Fibroblast of lung (primary cell): Measurements from ENCODE around the gene FREM2. TPM values are rescaled to one million over a fixed set of nuclear protein-coding genes. Genes with fewer than 3 reads are reported as not detected.
A peak's percentile ranks its signal among the peaks of the same experiment; 100 is the strongest.

Experiments used
- DNase-seq, 2 donors: peaks; one replicate each; pipeline versions ENCODE4 v3.0.0 to v3.0.0-alpha.2; 2010; ENCODE audit warnings: low read depth in 2 of 2
- H2AFZ ChIP-seq: 2 replicates; pipeline ENCODE4 v1.5.1; 2012; ENCODE audit warnings: low read length, control low read depth, inconsistent platforms
- H3K27ac ChIP-seq: 2 replicates; pipeline ENCODE4 v1.5.1; 2011; ENCODE audit warnings: low read length, control low read depth; ENCODE audit not compliant: insufficient read depth
- H3K27me3 ChIP-seq: 2 replicates; pipeline ENCODE4 v1.5.1; 2011; ENCODE audit warnings: mild to moderate bottlenecking, low read length; ENCODE audit not compliant: control insufficient read depth, insufficient read depth
- H3K36me3 ChIP-seq: 2 replicates; pipeline ENCODE4 v1.5.1; 2011; ENCODE audit warnings: low read length; ENCODE audit not compliant: control insufficient read depth, insufficient read depth
- H3K4me1 ChIP-seq: 2 replicates; pipeline ENCODE4 v1.5.1; 2011; ENCODE audit warnings: low read length; ENCODE audit not compliant: control insufficient read depth, insufficient read depth; ENCODE audit errors: extremely low read depth
- H3K4me2 ChIP-seq: 2 replicates; pipeline ENCODE4 v1.5.1; 2011; ENCODE audit warnings: low read length, control low read depth; ENCODE audit not compliant: insufficient read depth; ENCODE audit errors: extremely low read depth
- H3K4me3 ChIP-seq, 4 experiments: fragments of 200-600 bp in 1 of 4; sonication (generic) in 1 of 4; replicated peaks in 1 of 4; 2 replicates each; pipeline ENCODE4 v1.5.1; 2011 to 2016; ENCODE audit warnings: low read length in 4 of 4, low read depth in 3 of 4, mild to moderate bottlenecking in 3 of 4, control low read depth in 2 of 4, inconsistent platforms in 1 of 4, mixed read lengths in 1 of 4; ENCODE audit not compliant: insufficient read depth in 1 of 4; ENCODE audit errors: control extremely low read depth in 1 of 4
- H3K79me2 ChIP-seq: 2 replicates; pipeline ENCODE4 v1.5.1; 2012; ENCODE audit warnings: mild to moderate bottlenecking, low read length, inconsistent platforms; ENCODE audit not compliant: control insufficient read depth, insufficient read depth
- H3K9ac ChIP-seq: 2 replicates; pipeline ENCODE4 v1.5.1; 2011; ENCODE audit warnings: mild to moderate bottlenecking, low read length, control low read depth; ENCODE audit not compliant: insufficient read depth
- H3K9me3 ChIP-seq: 2 replicates; pipeline ENCODE4 v1.5.1; 2012; ENCODE audit warnings: low read depth, low read length; ENCODE audit not compliant: control insufficient read depth, insufficient read depth
- H4K20me1 ChIP-seq: 2 replicates; pipeline ENCODE4 v1.5.1; 2011; ENCODE audit warnings: low read length; ENCODE audit not compliant: control insufficient read depth, insufficient read depth; ENCODE audit errors: extremely low read depth
- EZH2 ChIP-seq: IDR thresholded peaks from 2 replicates; pipeline ENCODE4 v1.5.1; 2012; ENCODE audit warnings: low read length, control low read depth, mild to moderate bottlenecking; ENCODE audit errors: missing control alignments
- polyA plus RNA-seq, 2 donors: library from polyadenylated mRNA; depleted of rRNA in 1 of 2; stranded (reverse) in 1 of 2; unstranded in 1 of 2; fragments of >200 nt; gene quantifications; 2 replicates each; pipeline ENCODE4 v1.2.1, GENCODE V29; 2011 to 2012; ENCODE audit warnings: missing spikeins in 1 of 2
- total RNA-seq: library from RNA; depleted of rRNA; stranded (reverse); fragments of >200 nt; gene quantifications from 2 replicates; pipeline ENCODE4 v1.2.1, GENCODE V29; 2014
- TF ChIP-seq, protein P1 (sequence below), 2 donors: IDR thresholded peaks in 1 of 2; conservative IDR thresholded peaks in 1 of 2; 1 replicate in 1 of 2; 2 replicates in 1 of 2; pipeline ENCODE4 v1.5.1; 2011 to 2012; ENCODE audit warnings: low read length in 2 of 2, control low read depth in 1 of 2, inconsistent platforms in 1 of 2, low read depth in 1 of 2, mild to moderate bottlenecking in 1 of 2

Gene FREM2
- total and polyA plus RNA-seq, 2 donors (not counting 1 experiment from before 2014, with no cell fraction given), result under 0.01 TPM

DNA sequence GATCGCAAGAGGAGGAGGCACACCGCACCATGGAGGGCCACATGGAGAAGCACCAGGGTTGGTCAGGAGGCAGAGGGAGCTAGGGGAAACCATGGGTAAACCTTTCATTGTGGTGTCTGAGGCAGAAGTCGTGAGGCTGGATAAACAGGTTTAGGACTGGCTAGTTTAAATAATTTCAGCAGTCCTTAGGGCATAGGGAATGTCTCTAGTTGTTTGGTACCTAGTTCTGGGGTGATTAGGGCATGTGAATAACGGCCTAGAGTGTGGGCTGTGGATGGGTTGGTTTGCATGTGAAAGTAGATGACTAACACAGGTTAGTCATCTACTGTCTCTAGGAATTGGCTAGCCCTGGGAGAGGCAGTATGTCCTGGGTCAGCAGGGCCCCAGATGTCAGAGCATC lies 201.4 kb downstream of the FREM2 start:
- no peaks in the 10 kb centered on the region for H3K36me3 ChIP-seq
- peak; percentile 15 to 79 for DNase-seq

DNA sequence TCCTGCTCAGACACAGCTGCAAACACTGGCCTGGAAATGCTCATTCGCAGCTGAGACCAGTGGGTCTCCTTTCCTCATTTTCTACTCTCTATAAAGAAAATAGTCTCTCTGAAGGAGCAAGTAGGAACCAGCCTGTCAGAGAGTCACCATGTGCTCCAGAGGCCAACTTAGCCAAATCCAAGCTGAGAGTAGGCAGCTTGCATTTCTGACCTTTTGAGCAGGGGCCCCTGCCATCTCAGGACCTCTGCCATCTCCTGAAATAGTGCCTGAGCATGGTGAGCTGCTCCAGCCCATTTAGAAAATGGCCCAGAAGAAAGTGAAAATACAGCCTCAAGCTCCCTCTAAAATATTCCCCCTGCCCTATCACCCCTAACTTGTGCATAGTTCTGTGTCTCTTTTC lies 208.2 kb downstream of the FREM2 start:
- no peaks in the 10 kb centered on the region for H3K9me3 ChIP-seq
- H3K4me1 ChIP-seq, result no peaks in the 10 kb centered on the region
- no peaks in the 10 kb centered on the region for H4K20me1 ChIP-seq
- no peak overlapping the region for H2AFZ ChIP-seq
- DNase-seq, result no peak
- H3K27me3 ChIP-seq, result no peaks in the 10 kb centered on the region
- no peaks in the 10 kb centered on the region for H3K36me3 ChIP-seq
- H3K9ac ChIP-seq, result no peak overlapping the region
- no peak overlapping the region for H3K4me3 ChIP-seq
- H3K4me2 ChIP-seq, result no peak overlapping the region
- no peaks in the 10 kb centered on the region for H3K79me2 ChIP-seq
- H3K27ac ChIP-seq, result no peak overlapping the region
- TF ChIP-seq, protein P1, sequence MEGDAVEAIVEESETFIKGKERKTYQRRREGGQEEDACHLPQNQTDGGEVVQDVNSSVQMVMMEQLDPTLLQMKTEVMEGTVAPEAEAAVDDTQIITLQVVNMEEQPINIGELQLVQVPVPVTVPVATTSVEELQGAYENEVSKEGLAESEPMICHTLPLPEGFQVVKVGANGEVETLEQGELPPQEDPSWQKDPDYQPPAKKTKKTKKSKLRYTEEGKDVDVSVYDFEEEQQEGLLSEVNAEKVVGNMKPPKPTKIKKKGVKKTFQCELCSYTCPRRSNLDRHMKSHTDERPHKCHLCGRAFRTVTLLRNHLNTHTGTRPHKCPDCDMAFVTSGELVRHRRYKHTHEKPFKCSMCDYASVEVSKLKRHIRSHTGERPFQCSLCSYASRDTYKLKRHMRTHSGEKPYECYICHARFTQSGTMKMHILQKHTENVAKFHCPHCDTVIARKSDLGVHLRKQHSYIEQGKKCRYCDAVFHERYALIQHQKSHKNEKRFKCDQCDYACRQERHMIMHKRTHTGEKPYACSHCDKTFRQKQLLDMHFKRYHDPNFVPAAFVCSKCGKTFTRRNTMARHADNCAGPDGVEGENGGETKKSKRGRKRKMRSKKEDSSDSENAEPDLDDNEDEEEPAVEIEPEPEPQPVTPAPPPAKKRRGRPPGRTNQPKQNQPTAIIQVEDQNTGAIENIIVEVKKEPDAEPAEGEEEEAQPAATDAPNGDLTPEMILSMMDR (conservative IDR thresholded peaks at IDR 0.05 in 1 of 2, IDR thresholded peaks at IDR 0.05 in 1 of 2; ENCODE audit: low read depth in 1 of 2, low read length in 2 of 2), result no peak
- TF ChIP-seq EZH2, result no peak

More for the DNA sequence above, 201.4 kb downstream of the FREM2 start:
- no peak overlapping the region for H3K9ac ChIP-seq
- no peak for TF ChIP-seq EZH2
- TF ChIP-seq, protein P1 (conservative IDR thresholded peaks at IDR 0.05 in 1 of 2, IDR thresholded peaks at IDR 0.05 in 1 of 2; ENCODE audit: low read depth in 1 of 2, low read length in 2 of 2), result no peak
- no peaks in the 10 kb centered on the region for H3K9me3 ChIP-seq
- no peak overlapping the region for H2AFZ ChIP-seq
- H3K27ac ChIP-seq, result no peak overlapping the region
- H3K79me2 ChIP-seq, result no peaks in the 10 kb centered on the region
- no peaks in the 10 kb centered on the region for H3K4me1 ChIP-seq
- H4K20me1 ChIP-seq, result no peaks in the 10 kb centered on the region
- H3K4me3 ChIP-seq, result no peak overlapping the region
- no peaks in the 10 kb centered on the region for H3K27me3 ChIP-seq
- no peak overlapping the region for H3K4me2 ChIP-seq

DNA sequence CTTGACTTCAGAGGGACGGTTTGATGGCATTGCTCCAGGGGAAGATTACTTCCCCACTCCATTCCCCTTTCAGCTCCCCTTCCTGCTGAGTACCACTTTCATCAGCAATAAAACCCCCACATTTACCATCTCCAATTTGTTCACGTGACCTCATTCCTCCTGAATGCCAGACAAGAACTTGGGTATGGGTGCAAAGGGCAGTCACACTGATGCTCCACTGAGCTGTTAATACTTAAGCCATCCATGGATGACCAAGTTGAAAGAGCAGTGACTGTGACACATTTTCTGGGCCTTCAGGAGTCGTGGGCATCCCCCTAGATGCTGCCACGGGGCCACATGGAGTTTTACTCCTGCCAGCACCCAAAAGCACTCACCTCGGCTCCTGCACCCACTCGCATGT lies 210.6 kb downstream of the FREM2 start:
- no peak overlapping the region for H2AFZ ChIP-seq
- TF ChIP-seq EZH2, result no peak
- TF ChIP-seq, protein P1 (conservative IDR thresholded peaks at IDR 0.05 in 1 of 2, IDR thresholded peaks at IDR 0.05 in 1 of 2; ENCODE audit: low read depth in 1 of 2, low read length in 2 of 2), result no peak
- H3K27me3 ChIP-seq, result no peaks in the 10 kb centered on the region
- no peak overlapping the region for H3K9ac ChIP-seq
- DNase-seq, result no peak
- H3K4me3 ChIP-seq, result no peak overlapping the region
- no peaks in the 10 kb centered on the region for H3K79me2 ChIP-seq
- no peaks in the 10 kb centered on the region for H3K4me1 ChIP-seq
- no peak overlapping the region for H3K27ac ChIP-seq
- H3K4me2 ChIP-seq, result no peak overlapping the region
- H4K20me1 ChIP-seq, result no peaks in the 10 kb centered on the region
- no peaks in the 10 kb centered on the region for H3K9me3 ChIP-seq
- H3K36me3 ChIP-seq, result no peaks in the 10 kb centered on the region
